Testis (tissue), 2 donors: Measurements from ENCODE around the gene DMTF1.

Source experiments
- POLR2A ChIP-seq: fragments of 450-650 bp; IDR thresholded peaks from one replicate; pipeline ENCODE4 v1.6.1; 2017; ENCODE audit warnings: antibody characterized with exemption, mild to moderate bottlenecking, moderate library complexity
- TF ChIP-seq, protein P1 (sequence below), 3 experiments: fragments of 450-650 bp in 2 of 3; fragments of 200-600 bp in 1 of 3; sonication (generic) in 1 of 3; IDR thresholded peaks; one replicate each; pipeline ENCODE4 v1.5.1; 2016 to 2019; ENCODE audit warnings: antibody characterized with exemption in 3 of 3, mild to moderate bottlenecking in 2 of 3, moderate library complexity in 1 of 3

DNA sequence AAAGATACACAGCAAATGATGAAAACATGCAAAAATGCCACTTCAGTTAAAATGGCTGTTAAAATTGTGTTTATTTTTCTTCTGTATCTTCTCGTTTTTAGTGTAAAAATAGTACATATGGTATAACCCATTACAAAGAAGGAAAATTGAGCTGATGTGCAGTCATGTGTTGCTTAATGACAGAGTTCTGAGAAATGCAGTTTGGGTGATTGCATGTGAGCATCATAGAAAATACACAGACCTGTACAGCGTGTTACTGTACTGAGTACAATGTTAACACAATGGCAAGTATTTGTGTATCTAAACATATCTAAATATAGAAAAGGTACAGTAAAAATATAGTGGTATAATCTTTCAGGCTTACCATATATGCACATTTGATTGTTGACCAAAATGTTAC lies 7.3 kb downstream of the DMTF1 start:
- TF ChIP-seq, protein P1, sequence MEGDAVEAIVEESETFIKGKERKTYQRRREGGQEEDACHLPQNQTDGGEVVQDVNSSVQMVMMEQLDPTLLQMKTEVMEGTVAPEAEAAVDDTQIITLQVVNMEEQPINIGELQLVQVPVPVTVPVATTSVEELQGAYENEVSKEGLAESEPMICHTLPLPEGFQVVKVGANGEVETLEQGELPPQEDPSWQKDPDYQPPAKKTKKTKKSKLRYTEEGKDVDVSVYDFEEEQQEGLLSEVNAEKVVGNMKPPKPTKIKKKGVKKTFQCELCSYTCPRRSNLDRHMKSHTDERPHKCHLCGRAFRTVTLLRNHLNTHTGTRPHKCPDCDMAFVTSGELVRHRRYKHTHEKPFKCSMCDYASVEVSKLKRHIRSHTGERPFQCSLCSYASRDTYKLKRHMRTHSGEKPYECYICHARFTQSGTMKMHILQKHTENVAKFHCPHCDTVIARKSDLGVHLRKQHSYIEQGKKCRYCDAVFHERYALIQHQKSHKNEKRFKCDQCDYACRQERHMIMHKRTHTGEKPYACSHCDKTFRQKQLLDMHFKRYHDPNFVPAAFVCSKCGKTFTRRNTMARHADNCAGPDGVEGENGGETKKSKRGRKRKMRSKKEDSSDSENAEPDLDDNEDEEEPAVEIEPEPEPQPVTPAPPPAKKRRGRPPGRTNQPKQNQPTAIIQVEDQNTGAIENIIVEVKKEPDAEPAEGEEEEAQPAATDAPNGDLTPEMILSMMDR (IDR thresholded peaks at IDR 0.05) = no peak
- no peak for TF ChIP-seq POLR2A
